H1 (cell line): ENCODE results near the gene NAV3. TPM values are rescaled to one million over a fixed set of nuclear protein-coding genes. Genes with fewer than 3 reads are reported as not detected.

ENCODE experiments used
- CTCF ChIA-PET: fragments of 300-600 bp; sonication (Branson Sonifier 250); formaldehyde crosslinking; loops from one replicate; lab custom pipeline; 2021; ENCODE audit not compliant: partially characterized antibody; lab: Charles Lee
- POLR2A ChIA-PET: fragments of 300-600 bp; sonication (Branson Sonifier 250); formaldehyde crosslinking; loops from one replicate; lab custom pipeline; 2021; ENCODE audit warnings: inconsistent platforms; ENCODE audit not compliant: partially characterized antibody; lab: Charles Lee
- DNase-seq, 2 experiments: peaks; one replicate each; pipeline versions ENCODE4 v3.0.0 to v3.0.0-alpha.2; 2010 to 2022; ENCODE audit warnings: low spot score in 2 of 2, low read depth in 1 of 2, mixed read lengths in 1 of 2
- FAIRE-seq: peaks from 2 replicates; lab custom pipeline; 2011; peaks lifted over from hg19 to GRCh38; lab: Jason Lieb, UNC
- H2AFZ ChIP-seq: 2 replicates; pipeline ENCODE4 v1.8.1; 2012; ENCODE audit warnings: low read length, inconsistent platforms
- H2AK5ac ChIP-seq: 2 replicates; pipeline ENCODE4 v1.6.1; 2013; ENCODE audit warnings: low read depth, low read length
- H2BK120ac ChIP-seq: replicated peaks from 2 replicates; pipeline ENCODE3; 2013; ENCODE audit warnings: low read depth, low read length, inconsistent platforms
- H2BK12ac ChIP-seq: 2 replicates; pipeline ENCODE4 v1.6.1; 2013; ENCODE audit warnings: low read depth, low read length
- H2BK15ac ChIP-seq: 2 replicates; pipeline ENCODE4 v1.6.1; 2013; ENCODE audit warnings: low read length
- H2BK20ac ChIP-seq: 2 replicates; pipeline ENCODE4 v1.6.1; 2013; ENCODE audit warnings: low read length
- H2BK5ac ChIP-seq: 2 replicates; pipeline ENCODE4 v1.6.1; 2013; ENCODE audit warnings: low read depth, low read length
- H3K14ac ChIP-seq: 2 replicates; pipeline ENCODE4 v1.6.1; 2013; ENCODE audit warnings: inconsistent platforms; ENCODE audit not compliant: insufficient read length
- H3K18ac ChIP-seq: 2 replicates; pipeline ENCODE4 v1.6.1; 2013; ENCODE audit warnings: low read length; ENCODE audit errors: extremely low read depth
- H3K23ac ChIP-seq: 2 replicates; pipeline ENCODE4 v1.6.1; 2013; ENCODE audit warnings: inconsistent platforms; ENCODE audit not compliant: insufficient read length
- H3K23me2 ChIP-seq: 2 replicates; pipeline ENCODE4 v1.6.1; 2013; ENCODE audit warnings: low read depth, low read length
- H3K27ac ChIP-seq: 2 replicates; pipeline ENCODE4 v1.6.1; 2011; ENCODE audit warnings: low read depth, low read length, inconsistent platforms
- H3K27me3 ChIP-seq, 4 experiments: replicated peaks in 1 of 4; 1 replicate in 1 of 4; 2 replicates in 3 of 4; pipeline versions ENCODE4 v1.6.1 to v1.8.1; 2011 to 2013; ENCODE audit warnings: low read length in 3 of 4, mild to moderate bottlenecking in 3 of 4, inconsistent platforms in 2 of 4, mixed read lengths in 2 of 4, moderate library complexity in 1 of 4; ENCODE audit not compliant: control insufficient read depth in 3 of 4, insufficient read depth in 3 of 4; ENCODE audit errors: extremely low read depth in 1 of 4
- H3K36me3 ChIP-seq, 4 experiments: 2 replicates each; pipeline versions ENCODE4 v1.6.1 to v1.8.1; 2011 to 2013; ENCODE audit warnings: mild to moderate bottlenecking in 4 of 4, low read length in 3 of 4, moderate library complexity in 2 of 4, control low read depth in 1 of 4, inconsistent platforms in 1 of 4; ENCODE audit not compliant: insufficient read depth in 4 of 4, control insufficient read depth in 2 of 4
- H3K4ac ChIP-seq: replicated peaks from 2 replicates; pipeline ENCODE3; 2013; ENCODE audit warnings: low read length, low read depth, mixed read lengths, inconsistent platforms; ENCODE audit not compliant: insufficient read length
- H3K4me1 ChIP-seq, 4 experiments: replicated peaks in 1 of 4; 1 replicate in 1 of 4; 2 replicates in 3 of 4; pipeline versions ENCODE4 v1.6.1 to v1.8.1; 2011 to 2013; ENCODE audit warnings: low read length in 3 of 4, inconsistent platforms in 2 of 4, mixed read lengths in 1 of 4; ENCODE audit not compliant: insufficient read depth in 4 of 4, control insufficient read depth in 3 of 4
- H3K4me2 ChIP-seq, 2 experiments: 2 replicates each; pipeline versions ENCODE4 v1.6.1 to v1.8.1; 2011 to 2013; ENCODE audit warnings: low read depth in 2 of 2, low read length in 2 of 2, control low read depth in 1 of 2, inconsistent platforms in 1 of 2, mild to moderate bottlenecking in 1 of 2; ENCODE audit not compliant: insufficient read depth in 1 of 2
- H3K4me3 ChIP-seq, 4 experiments: fragments of 200-600, 300-600 bp in 1 of 4; sonication (generic), shearing (Covaris generic), sonication (Bioruptor Twin) in 1 of 4; 2 replicates each; pipeline versions ENCODE4 v1.5.1 to v1.8.1; 2011 to 2016; ENCODE audit warnings: low read length in 4 of 4, low read depth in 3 of 4, control low read depth in 2 of 4, inconsistent platforms in 2 of 4, mild to moderate bottlenecking in 2 of 4, mixed read lengths in 1 of 4, moderate library complexity in 1 of 4; ENCODE audit not compliant: insufficient read depth in 2 of 4; ENCODE audit errors: extremely low read depth in 1 of 4
- H3K56ac ChIP-seq: replicated peaks from 2 replicates; pipeline ENCODE3; 2013; ENCODE audit warnings: low read depth, mild to moderate bottlenecking, mixed read lengths, low read length, inconsistent platforms; ENCODE audit not compliant: insufficient read length
- H3K79me1 ChIP-seq: 2 replicates; pipeline ENCODE4 v1.6.1; 2013; ENCODE audit warnings: low read depth, low read length, control low read depth
- H3K79me2 ChIP-seq, 2 experiments: 2 replicates each; pipeline versions ENCODE4 v1.6.1 to v1.8.1; 2012 to 2013; ENCODE audit warnings: low read length in 2 of 2, mild to moderate bottlenecking in 2 of 2, inconsistent platforms in 1 of 2; ENCODE audit not compliant: insufficient read depth in 2 of 2, control insufficient read depth in 1 of 2
- H3K9ac ChIP-seq, 4 experiments: replicated peaks in 1 of 4; 1 replicate in 1 of 4; 2 replicates in 3 of 4; pipeline versions ENCODE4 v1.6.1 to v1.8.1; 2011 to 2013; ENCODE audit warnings: low read depth in 3 of 4, low read length in 3 of 4, control low read depth in 2 of 4, mild to moderate bottlenecking in 2 of 4, moderate library complexity in 2 of 4, inconsistent platforms in 1 of 4; ENCODE audit errors: extremely low read depth in 1 of 4
- H3K9me3 ChIP-seq, 2 experiments: 2 replicates each; pipeline versions ENCODE4 v1.6.1 to v1.8.1; 2012 to 2013; ENCODE audit warnings: mild to moderate bottlenecking in 2 of 2, moderate library complexity in 2 of 2, control low read depth in 1 of 2, inconsistent platforms in 1 of 2, low read depth in 1 of 2, low read length in 1 of 2, mixed read lengths in 1 of 2; ENCODE audit not compliant: insufficient read depth in 2 of 2
- H4K20me1 ChIP-seq, 2 experiments: replicated peaks in 1 of 2; 2 replicates each; pipeline versions ENCODE3 to v1.8.1; 2011 to 2013; ENCODE audit warnings: inconsistent platforms in 2 of 2, low read length in 2 of 2, mild to moderate bottlenecking in 1 of 2; ENCODE audit not compliant: insufficient read depth in 2 of 2, control insufficient read depth in 1 of 2
- H4K5ac ChIP-seq: 2 replicates; pipeline ENCODE4 v1.6.1; 2013; ENCODE audit warnings: low read length, low read depth, mixed read lengths, inconsistent platforms; ENCODE audit not compliant: insufficient read length
- H4K8ac ChIP-seq: 2 replicates; pipeline ENCODE4 v1.8.0; 2013; ENCODE audit warnings: mild to moderate bottlenecking, moderate library complexity, low read length, inconsistent platforms; ENCODE audit not compliant: insufficient read depth; ENCODE audit errors: extremely low read depth
- H4K91ac ChIP-seq: replicated peaks from 2 replicates; pipeline ENCODE3; 2013; ENCODE audit warnings: low read length, mixed read lengths, inconsistent platforms; ENCODE audit not compliant: insufficient read length
- ASH2L ChIP-seq: fragments of 200-600, 300-600 bp; sonication (generic); IDR thresholded peaks from one replicate; pipeline ENCODE4 v1.7.1; 2017; ENCODE audit warnings: low read length
- HDAC2 ChIP-seq, 2 experiments: fragments of 300-600 bp in 1 of 2; sonication (generic) in 1 of 2; IDR thresholded peaks; 2 replicates each; pipeline ENCODE4 v1.6.1; 2011 to 2012; ENCODE audit warnings: low read depth in 2 of 2, low read length in 2 of 2, mild to moderate bottlenecking in 2 of 2, moderate library complexity in 2 of 2, borderline replicate concordance in 1 of 2, inconsistent platforms in 1 of 2
- SP4 ChIP-seq: IDR thresholded peaks from 2 replicates; pipeline ENCODE4 v1.6.1; 2012; ENCODE audit warnings: low read length, inconsistent platforms
- WGBS, 2 experiments: shearing (Covaris generic) in 1 of 2; methylation state at CpG; one replicate each; pipeline versions ENCODE4 v1.1.6 to v1.1.7; 2013 to 2015; ENCODE audit warnings: low lambda C conversion rate in 2 of 2, mixed read lengths in 2 of 2, inconsistent platforms in 1 of 2, low coverage in 1 of 2, missing lambda C conversion rate in 1 of 2; ENCODE audit not compliant: insufficient replicate concordance in 2 of 2, insufficient coverage in 1 of 2, insufficient read length in 1 of 2; ENCODE audit errors: extremely low coverage in 1 of 2, missing lambda C conversion rate in 1 of 2; 5-methylcytosine and 5-hydroxymethylcytosine counted together
- polyA plus RNA-seq, 7 experiments: library from polyadenylated mRNA; depleted of rRNA in 3 of 7; stranded (reverse) in 5 of 7; unstranded in 2 of 7; fragments of >200 nt in 5 of 7; fragments of 200-250 nt in 2 of 7; gene quantifications; 1 replicate in 5 of 7; 2 replicates in 1 of 7; 4 replicates in 1 of 7; pipeline versions ENCODE4 v1.2.1 to v1.2.3, GENCODE V29; 2011 to 2013; ENCODE audit warnings: missing spikeins in 2 of 7, mixed read lengths in 2 of 7
- total RNA-seq: library from RNA; stranded (reverse); fragmentation: NEBNext Ultra II Directional; extraction: Animal tissue kit (Norgen Biotek cat#: 25700); gene quantifications from 2 replicates; pipeline ENCODE4 v1.2.1, GENCODE V29; 2021
- TF ChIP-seq, protein P1 (sequence below): IDR thresholded peaks from 2 replicates; pipeline ENCODE4 v1.6.1; 2012; ENCODE audit warnings: inconsistent platforms
- TF ChIP-seq, protein P2 (sequence below): IDR thresholded peaks from 2 replicates; pipeline ENCODE4 v1.6.1; 2011; ENCODE audit warnings: low read depth, mild to moderate bottlenecking, low read length; ENCODE audit not compliant: insufficient read depth

Gene NAV3
- total and polyA plus RNA-seq, 2 of the 8 experiments (the other 6 are each of a cell fraction or from before 2014, with no cell fraction given), result 0.47 to 5.0 TPM

DNA sequence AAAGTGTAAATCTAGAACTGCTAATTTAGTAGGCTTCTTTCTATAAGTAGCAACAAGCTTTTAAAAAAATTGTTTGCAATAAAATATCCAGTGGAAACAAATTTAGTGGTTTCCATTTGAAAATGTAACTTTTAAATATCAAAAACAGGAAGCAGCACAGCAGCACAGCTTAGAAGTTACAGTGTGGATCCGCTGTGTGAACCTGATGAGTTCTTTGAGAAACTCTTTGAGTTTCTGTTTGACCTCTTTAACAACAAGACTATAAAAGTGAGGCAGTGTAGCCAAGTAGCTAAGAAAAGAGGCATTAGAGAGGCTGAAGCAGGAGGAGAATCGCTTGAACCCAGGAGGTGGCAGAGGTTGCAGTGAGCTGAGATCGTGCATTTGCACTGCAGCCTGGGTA lies 178.3 kb downstream of the NAV3 start:
- Histone ChIP-seq H3K9me3 (no peaks in the 10 kb centered on the region), H3K27me3 (no peaks in the 10 kb centered on the region), H4K20me1 (no peaks in the 10 kb centered on the region), H3K27ac (no peak overlapping the region), H2BK15ac (no peak overlapping the region), H4K5ac (no peak overlapping the region), H2BK120ac (no peak overlapping the region), H3K4me1 (no peaks in the 10 kb centered on the region), H4K8ac (no peak overlapping the region), H2AFZ (peak overlapping the region; percentile 49; the same call in 1 of the 2 replicates), H3K4me3 (no peak overlapping the region), H3K23me2 (no peaks in the 10 kb centered on the region; the same call in 1 of the 2 replicates), H3K56ac (no peak overlapping the region), H2BK5ac (no peak overlapping the region), H3K79me2 (no peaks in the 10 kb centered on the region), H2BK20ac (no peak overlapping the region), H3K36me3 (no peaks in the 10 kb centered on the region), H3K79me1 (no peaks in the 10 kb centered on the region), H3K14ac (no peak overlapping the region), H2BK12ac (no peak overlapping the region), H3K4ac (no peak overlapping the region), H3K4me2 (no peak overlapping the region), H2AK5ac (no peak overlapping the region), H3K18ac (no peak overlapping the region), H3K23ac (no peak overlapping the region), H3K9ac (no peak overlapping the region), H4K91ac (no peak overlapping the region)
- DNase-seq (no peak), FAIRE-seq (no peak)
- WGBS, 2 experiments, result 95% methylated on average over 2 of the region's 3 CpGs; no CpG with 5 or more reads in 1 of the 2 experiments
- ChIA-PET POLR2A (no interaction called here), CTCF (interaction anchor here (0.6 to 1.3 kb wide), 3 partner anchors 9 to 29 kb away, joined by 3 read pairs; no protein-coding TSS in a partner anchor)
- TF ChIP-seq, protein P1, sequence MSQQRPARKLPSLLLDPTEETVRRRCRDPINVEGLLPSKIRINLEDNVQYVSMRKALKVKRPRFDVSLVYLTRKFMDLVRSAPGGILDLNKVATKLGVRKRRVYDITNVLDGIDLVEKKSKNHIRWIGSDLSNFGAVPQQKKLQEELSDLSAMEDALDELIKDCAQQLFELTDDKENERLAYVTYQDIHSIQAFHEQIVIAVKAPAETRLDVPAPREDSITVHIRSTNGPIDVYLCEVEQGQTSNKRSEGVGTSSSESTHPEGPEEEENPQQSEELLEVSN, result no peak
- TF ChIP-seq SP4 (no peak), HDAC2 (IDR thresholded peaks at IDR 0.05; ENCODE audit: borderline replicate concordance in 1 of 2, low read depth in 2 of 2, low read length in 2 of 2) (no peak), ASH2L (no peak)
- TF ChIP-seq, protein P2, sequence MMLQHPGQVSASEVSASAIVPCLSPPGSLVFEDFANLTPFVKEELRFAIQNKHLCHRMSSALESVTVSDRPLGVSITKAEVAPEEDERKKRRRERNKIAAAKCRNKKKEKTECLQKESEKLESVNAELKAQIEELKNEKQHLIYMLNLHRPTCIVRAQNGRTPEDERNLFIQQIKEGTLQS, result no peak
